CD4-positive, alpha-beta T cell (primary cell): ENCODE data around the gene CCDC178. TPM values are rescaled to one million over a fixed set of nuclear protein-coding genes. Genes with fewer than 3 reads are reported as not detected.

Source experiments
- ATAC-seq: fragments of 200-7000 bp; cut with Tn5 transposase; one replicate; pipeline ENCODE4 v1.10.0; 2022; ENCODE audit warnings: mild to moderate bottlenecking; ENCODE audit not compliant: poor library complexity
- CTCF ChIA-PET: fragments of 350-600 bp; sonication (Branson Sonifier 250); formaldehyde crosslinking; loops from one replicate; lab custom pipeline; 2021; ENCODE audit warnings: antibody characterized with exemption, inconsistent platforms; lab: Charles Lee
- POLR2A ChIA-PET: fragments of 350-600 bp; sonication (Branson Sonifier 250); formaldehyde crosslinking; loops from one replicate; lab custom pipeline; 2021; ENCODE audit warnings: antibody characterized with exemption, inconsistent platforms; lab: Charles Lee
- DNase-seq, 14 experiments: peaks; one replicate each; pipeline ENCODE4 v3.0.0-alpha.2; 2013 to 2020; ENCODE audit warnings: mixed read lengths in 2 of 14
- H3K27ac ChIP-seq, 2 donors: one replicate each; pipeline versions ENCODE4 v1.5.1 to v1.7.0; 2013; ENCODE audit warnings: low read length in 2 of 2, low read depth in 1 of 2, mild to moderate bottlenecking in 1 of 2
- H3K27me3 ChIP-seq, 2 experiments: 1 replicate in 1 of 2; 2 replicates in 1 of 2; pipeline versions ENCODE4 v1.6.1 to v1.7.0; 2013; ENCODE audit warnings: low read length in 2 of 2, control low read depth in 1 of 2, mild to moderate bottlenecking in 1 of 2, moderate library complexity in 1 of 2; ENCODE audit not compliant: insufficient read depth in 2 of 2, control insufficient read depth in 1 of 2
- H3K36me3 ChIP-seq: one replicate; pipeline ENCODE4 v1.6.1; 2013; ENCODE audit warnings: low read length, control low read depth; ENCODE audit not compliant: insufficient read depth
- H3K4me1 ChIP-seq: one replicate; pipeline ENCODE4 v1.6.1; 2013; ENCODE audit warnings: low read length, control low read depth; ENCODE audit not compliant: insufficient read depth
- H3K4me3 ChIP-seq: one replicate; pipeline ENCODE4 v1.5.1; 2013; ENCODE audit warnings: mild to moderate bottlenecking, low read length, moderate library complexity
- H3K9me3 ChIP-seq, 2 experiments: 1 replicate in 1 of 2; 2 replicates in 1 of 2; pipeline versions ENCODE4 v1.6.1 to v1.7.0; 2013; ENCODE audit warnings: low read length in 2 of 2, mild to moderate bottlenecking in 2 of 2, control low read depth in 1 of 2, moderate library complexity in 1 of 2; ENCODE audit not compliant: control insufficient read depth in 1 of 2, insufficient read depth in 1 of 2
- H3K27ac Mint-ChIP-seq: one replicate; pipeline ENCODE4 v1.8.0; 2020; ENCODE audit warnings: mixed read lengths
- H3K27me3 Mint-ChIP-seq: one replicate; pipeline ENCODE4 v1.8.0; 2021; ENCODE audit warnings: mixed read lengths
- H3K36me3 Mint-ChIP-seq: one replicate; pipeline ENCODE4 v1.8.0; 2021; ENCODE audit warnings: low read depth, mixed read lengths
- H3K4me1 Mint-ChIP-seq: one replicate; pipeline ENCODE4 v1.8.0; 2021; ENCODE audit warnings: low read depth, mixed read lengths
- H3K4me3 Mint-ChIP-seq: one replicate; pipeline ENCODE4 v1.8.0; 2020; ENCODE audit warnings: mild to moderate bottlenecking, mixed read lengths
- H3K9me3 Mint-ChIP-seq: one replicate; pipeline ENCODE4 v1.8.0; 2020; ENCODE audit warnings: mixed read lengths
- CTCF ChIP-seq: fragments of 200-600 bp; IDR thresholded peaks from one replicate; pipeline ENCODE4 v1.8.0; 2022; ENCODE audit warnings: antibody characterized with exemption, mild to moderate bottlenecking
- intact Hi-C, 2 experiments: fragments of 100-400 bp; cut with DNase I in 1 of 2; cut with micrococcal nuclease in 1 of 2; formaldehyde crosslinking; loops; one replicate each; pipeline versions ENCODE4 v1.15.1 to v1.9.0; 2023 to 2025; cut with DNase I, micrococcal nuclease
- total RNA-seq, 174 experiments: library from RNA in 2 of 174; stranded (reverse) in 2 of 174; gene quantifications; one replicate each; pipeline ENCODE4 v1.2.3 and lab custom pipeline; 2021 to 2026

CCDC178 gene
- total RNA-seq, 2 experiments from 2014 or later, result not detected

GRCh38 chr18:33184958-33185357 is 255.6 kb downstream of the CCDC178 start:
- no peaks in the 10 kb centered on the region for H3K9me3 ChIP-seq
- no peaks in the 10 kb centered on the region for H3K4me1 Mint-ChIP-seq
- no peak overlapping the region for H3K4me3 Mint-ChIP-seq
- no peaks in the 10 kb centered on the region for H3K27me3 Mint-ChIP-seq
- intact Hi-C loops, result no loop called here
- H3K4me1 ChIP-seq, result no peaks in the 10 kb centered on the region
- H3K27ac ChIP-seq, result no peak overlapping the region
- H3K36me3 ChIP-seq, result no peaks in the 10 kb centered on the region
- TF ChIP-seq CTCF, result no peak
- H3K4me3 ChIP-seq, result no peak overlapping the region
- DNase-seq (peak in 1 of 14 experiments; percentile 4), ATAC-seq (no peak)
- H3K27ac Mint-ChIP-seq, result no peak overlapping the region
- H3K9me3 Mint-ChIP-seq, result peaks cover 2% of the 10 kb centered on the region
- no peaks in the 10 kb centered on the region for H3K36me3 Mint-ChIP-seq
- H3K27me3 ChIP-seq, result no peaks in the 10 kb centered on the region
- CTCF ChIA-PET, result no interaction called here
- POLR2A ChIA-PET, result no interaction called here

DNA sequence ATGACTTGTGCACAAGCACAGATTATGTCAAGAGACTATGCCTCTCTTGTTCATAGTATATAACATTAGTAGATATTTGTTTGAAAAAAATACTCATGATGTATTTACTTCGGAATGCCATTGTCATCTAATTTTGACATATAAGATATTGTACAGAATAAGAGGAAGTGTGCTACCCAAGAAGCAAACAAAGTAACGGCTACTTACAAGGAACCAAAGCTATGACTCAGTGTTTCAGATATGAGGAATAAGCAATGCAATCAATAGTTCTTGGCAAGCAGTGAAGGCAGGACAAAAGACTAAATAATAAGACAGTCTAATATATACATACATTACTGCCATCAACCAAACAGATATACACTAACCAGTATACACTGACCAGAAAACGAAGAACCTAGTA is 256.3 kb downstream of the CCDC178 start:
- no peaks in the 10 kb centered on the region for H3K27me3 ChIP-seq
- no peaks in the 10 kb centered on the region for H3K36me3 ChIP-seq
- no peaks in the 10 kb centered on the region for H3K9me3 ChIP-seq
- POLR2A ChIA-PET, result no interaction called here
- no peaks in the 10 kb centered on the region for H3K4me1 Mint-ChIP-seq
- intact Hi-C loops, result no loop called here
- no peaks in the 10 kb centered on the region for H3K9me3 Mint-ChIP-seq
- no peak overlapping the region for H3K4me3 ChIP-seq
- H3K27ac Mint-ChIP-seq, result no peak overlapping the region
- no peak overlapping the region for H3K27ac ChIP-seq
- no peak for DNase-seq
- no peaks in the 10 kb centered on the region for H3K4me1 ChIP-seq
- TF ChIP-seq CTCF, result no peak
- no peak for ATAC-seq
- no peaks in the 10 kb centered on the region for H3K27me3 Mint-ChIP-seq
- H3K36me3 Mint-ChIP-seq, result no peaks in the 10 kb centered on the region
- CTCF ChIA-PET, result no interaction called here
- H3K4me3 Mint-ChIP-seq, result no peak overlapping the region

DNA sequence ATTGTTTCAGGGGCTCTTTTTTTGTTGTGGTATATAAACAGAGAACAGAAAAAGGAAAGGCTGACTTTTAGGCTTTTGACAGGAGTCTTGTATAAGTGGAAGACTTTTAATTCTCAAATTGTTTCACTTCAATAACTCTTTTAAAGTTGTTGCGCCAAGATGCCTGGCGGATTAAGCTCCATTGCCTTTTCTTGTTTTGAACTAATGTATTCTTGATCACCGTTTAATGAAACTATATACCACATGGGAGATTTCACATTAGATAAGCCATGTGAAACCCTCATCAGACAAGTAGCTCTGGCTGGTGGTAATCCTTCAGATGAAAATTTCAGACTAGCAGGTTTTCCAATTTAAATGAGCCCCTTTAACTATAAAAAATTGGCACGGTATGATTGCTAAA is 257.4 kb downstream of the CCDC178 start:
- no peaks in the 10 kb centered on the region for H3K9me3 Mint-ChIP-seq

More for the DNA sequence above, 257.4 kb downstream of the CCDC178 start:
- Mint-ChIP-seq H3K36me3 (no peaks in the 10 kb centered on the region), H3K4me3 (no peak overlapping the region), H3K27me3 (no peaks in the 10 kb centered on the region), H3K4me1 (no peaks in the 10 kb centered on the region), H3K27ac (no peak overlapping the region)
- Histone ChIP-seq H3K27ac (no peak overlapping the region), H3K9me3 (no peaks in the 10 kb centered on the region), H3K27me3 (no peaks in the 10 kb centered on the region), H3K4me1 (no peaks in the 10 kb centered on the region), H3K4me3 (no peak overlapping the region), H3K36me3 (no peaks in the 10 kb centered on the region)
- ATAC-seq, result no peak
- TF ChIP-seq CTCF, result no peak
- CTCF ChIA-PET, result no interaction called here
- intact Hi-C loops, result no loop called here
- DNase-seq, result no peak
- POLR2A ChIA-PET, result no interaction called here
